Measurements from ENCODE around the gene CD109.

CD109 gene

GRCh38 chr6:73664701-73665100 lies 31.3 kb upstream of the CD109 start:
- Histone ChIP-seq H3K27me3 (ENCODE audit: insufficient read depth, low read depth) (no peaks in the 10 kb centered on the region), H2AFZ (ENCODE audit: low read depth) (no peak overlapping the region), H3K4me1 (ENCODE audit: low read depth, poor library complexity, severe bottlenecking) (no peaks in the 10 kb centered on the region), H3K79me2 (ENCODE audit: insufficient read depth, low read depth) (no peaks in the 10 kb centered on the region), H3K9ac (no peak overlapping the region), H3K4me2 (no peak overlapping the region), H4K20me1 (ENCODE audit: insufficient read depth) (no peaks in the 10 kb centered on the region), H3K4me3 (IDR thresholded peaks at IDR 0.05; ENCODE audit: insufficient read depth, low read depth, low read length) (no peak overlapping the region), H3K36me3 (ENCODE audit: insufficient read depth) (no peaks in the 10 kb centered on the region), H3K27ac (no peak overlapping the region)
- TF ChIP-seq CTCF (conservative IDR thresholded peaks at IDR 0.05; ENCODE audit: low read depth, low read length): no peak

DNA sequence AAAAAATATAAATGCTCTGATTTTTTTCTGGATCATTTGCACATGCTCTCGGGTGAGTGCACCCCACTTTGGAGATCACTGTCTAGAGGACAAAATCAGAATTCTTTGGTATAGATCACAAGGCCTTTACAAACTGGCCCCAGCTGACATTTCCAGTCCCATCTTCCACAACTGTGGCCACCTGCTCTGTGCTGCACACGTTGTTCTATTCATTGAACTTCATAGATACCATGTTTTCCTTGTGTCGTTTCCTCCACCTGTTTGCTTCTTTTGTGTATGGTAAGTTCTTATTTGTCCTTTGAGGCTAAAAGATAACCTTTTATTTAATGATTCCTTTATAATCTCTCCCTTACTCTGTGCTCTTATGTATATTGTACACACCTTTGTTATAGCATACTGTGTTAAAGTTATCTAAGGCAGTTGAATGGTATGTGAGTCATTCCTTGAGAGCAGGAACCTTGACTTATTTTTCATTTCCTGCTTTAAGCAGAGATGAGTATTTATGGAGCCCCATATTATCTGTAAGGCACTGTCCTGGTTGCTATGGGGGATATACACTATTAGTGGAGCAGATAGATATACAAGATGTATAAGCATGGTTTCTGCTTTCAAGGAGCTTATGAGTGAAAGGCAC lies 30.2 kb upstream of the CD109 start:
- Histone ChIP-seq H3K4me2 (no peak overlapping the region), H4K20me1 (ENCODE audit: insufficient read depth) (no peaks in the 10 kb centered on the region), H3K79me2 (ENCODE audit: insufficient read depth, low read depth) (no peaks in the 10 kb centered on the region), H3K4me1 (ENCODE audit: low read depth, poor library complexity, severe bottlenecking) (no peaks in the 10 kb centered on the region), H3K4me3 (IDR thresholded peaks at IDR 0.05; ENCODE audit: insufficient read depth, low read depth, low read length) (no peak overlapping the region), H3K36me3 (ENCODE audit: insufficient read depth) (no peaks in the 10 kb centered on the region), H2AFZ (ENCODE audit: low read depth) (no peak overlapping the region), H3K27me3 (ENCODE audit: insufficient read depth, low read depth) (no peaks in the 10 kb centered on the region), H3K27ac (no peak overlapping the region), H3K9ac (no peak overlapping the region)
- TF ChIP-seq CTCF (conservative IDR thresholded peaks at IDR 0.05; ENCODE audit: low read depth, low read length): no peak

- no peak overlapping the region for H3K4me2 ChIP-seq
Observed at GRCh38 chr6:73666393-73666792, 29.6 kb upstream of the CD109 start.

DNA sequence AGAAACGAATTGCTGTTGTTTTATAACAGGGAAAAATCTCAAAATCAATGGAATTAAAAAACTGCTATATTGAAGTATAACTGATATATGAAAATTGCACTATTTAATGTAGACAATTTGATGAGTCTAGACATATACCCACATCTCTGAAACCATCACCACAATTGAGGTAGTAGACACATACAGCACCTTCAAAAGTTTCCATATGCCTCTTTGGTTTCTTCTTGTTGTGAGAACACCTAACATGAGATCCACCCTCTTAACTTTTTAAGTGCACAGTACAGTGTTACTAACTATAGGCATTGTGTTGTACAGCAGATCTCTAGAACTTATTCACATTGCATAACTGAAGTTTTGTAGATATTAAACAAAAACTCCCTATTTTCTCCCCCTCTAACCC lies 28.2 kb upstream of the CD109 start:
- no peak for TF ChIP-seq CTCF (conservative IDR thresholded peaks at IDR 0.05; ENCODE audit: low read depth, low read length)
- no peak overlapping the region for H3K27ac ChIP-seq
- H3K4me3 ChIP-seq (IDR thresholded peaks at IDR 0.05; ENCODE audit: insufficient read depth, low read depth, low read length): no peak overlapping the region
- no peaks in the 10 kb centered on the region for H3K36me3 ChIP-seq (ENCODE audit: insufficient read depth)
- no peak overlapping the region for H2AFZ ChIP-seq (ENCODE audit: low read depth)
- H3K27me3 ChIP-seq (ENCODE audit: insufficient read depth, low read depth): no peaks in the 10 kb centered on the region
- no peaks in the 10 kb centered on the region for H3K79me2 ChIP-seq (ENCODE audit: insufficient read depth, low read depth)
- no peaks in the 10 kb centered on the region for H4K20me1 ChIP-seq (ENCODE audit: insufficient read depth)
- no peak overlapping the region for H3K9ac ChIP-seq
- H3K4me1 ChIP-seq (ENCODE audit: low read depth, poor library complexity, severe bottlenecking): no peaks in the 10 kb centered on the region
- no peak overlapping the region for H3K4me2 ChIP-seq

More at GRCh38 chr6:73666393-73666792, 29.6 kb upstream of the CD109 start:
- Histone ChIP-seq H3K27me3 (ENCODE audit: insufficient read depth, low read depth) (no peaks in the 10 kb centered on the region), H3K79me2 (ENCODE audit: insufficient read depth, low read depth) (no peaks in the 10 kb centered on the region), H4K20me1 (ENCODE audit: insufficient read depth) (no peaks in the 10 kb centered on the region), H3K27ac (no peak overlapping the region), H3K4me1 (ENCODE audit: low read depth, poor library complexity, severe bottlenecking) (no peaks in the 10 kb centered on the region), H3K4me3 (IDR thresholded peaks at IDR 0.05; ENCODE audit: insufficient read depth, low read depth, low read length) (no peak overlapping the region), H3K36me3 (ENCODE audit: insufficient read depth) (no peaks in the 10 kb centered on the region), H2AFZ (ENCODE audit: low read depth) (no peak overlapping the region), H3K9ac (no peak overlapping the region)
- no peak for TF ChIP-seq CTCF (conservative IDR thresholded peaks at IDR 0.05; ENCODE audit: low read depth, low read length)
